Epithelial cell of esophagus (primary cell): ENCODE measurements around the gene HNRNPD.
A peak's percentile ranks its signal among the peaks of the same experiment; 100 is the strongest.
"Not testable (repeated sequence)": the region's sequence is repeated elsewhere in the genome, so short reads cannot be mapped to it uniquely, and the experiment has no call there.

ENCODE experiments used
- DNase-seq: peaks from one replicate; pipeline ENCODE4 v3.0.0; 2010; ENCODE audit warnings: low read depth
- H3K4me3 ChIP-seq: 2 replicates; pipeline ENCODE4 v1.5.1; 2011; ENCODE audit warnings: mild to moderate bottlenecking, low read length, control low read depth
- CTCF ChIP-seq: IDR thresholded peaks from 2 replicates; pipeline ENCODE4 v1.5.1; 2011; ENCODE audit warnings: low read depth, mild to moderate bottlenecking, low read length, control low read depth, inconsistent platforms; ENCODE audit not compliant: insufficient read depth; ENCODE audit errors: missing control alignments

HNRNPD gene

GRCh38 chr4:82402196-82402775 is 28.5 kb upstream of the HNRNPD start:
- no peak for TF ChIP-seq CTCF
- no peak overlapping the region for H3K4me3 ChIP-seq

GRCh38 chr4:82401600-82401999 is 27.8 kb upstream of the HNRNPD start:
- peak; percentile 62 for DNase-seq
- TF ChIP-seq CTCF: no peak
- no peak overlapping the region for H3K4me3 ChIP-seq

More at GRCh38 chr4:82402196-82402775, 28.5 kb upstream of the HNRNPD start:
- no peak for DNase-seq

GRCh38 chr4:82398263-82398662 is 24.5 kb upstream of the HNRNPD start:
- no peak for TF ChIP-seq CTCF
- no peak overlapping the region for H3K4me3 ChIP-seq
- DNase-seq: no peak

- TF ChIP-seq CTCF: no peak
- no peak overlapping the region for H3K4me3 ChIP-seq
- DNase-seq: no peak
Measured at GRCh38 chr4:82397527-82397926, 23.7 kb upstream of the HNRNPD start.

- DNase-seq: peak; percentile 99
- H3K4me3 ChIP-seq: no peak overlapping the region
- no peak for TF ChIP-seq CTCF
Measured at GRCh38 chr4:82394896-82395295, 21.1 kb upstream of the HNRNPD start.

GRCh38 chr4:82390061-82390460 is 16.3 kb upstream of the HNRNPD start:
- DNase-seq, H3K4me3 ChIP-seq: not testable (repeated sequence)

- TF ChIP-seq CTCF: no peak
- DNase-seq: no peak
- H3K4me3 ChIP-seq: no peak overlapping the region
Measured at GRCh38 chr4:82388405-82388804, 14.6 kb upstream of the HNRNPD start.

GRCh38 chr4:82386312-82386711 is 12.5 kb upstream of the HNRNPD start:
- not testable (repeated sequence) for H3K4me3 ChIP-seq, DNase-seq
